GM23248 (cell line): ENCODE results near the gene ERI3.

Source experiments
- EZH2 ChIP-seq: fragments of 200-600 bp; sonication (generic); IDR thresholded peaks from 2 replicates; pipeline ENCODE4 v1.6.1; 2018; ENCODE audit warnings: antibody characterized with exemption, mild to moderate bottlenecking; ENCODE audit not compliant: insufficient read depth, poor library complexity, severe bottlenecking
- EZH2phosphoT487 ChIP-seq: fragments of 200-600 bp; sonication (generic); IDR thresholded peaks from 2 replicates; pipeline ENCODE4 v1.6.1; 2018; ENCODE audit warnings: antibody characterized with exemption, moderate library complexity, mild to moderate bottlenecking, low read depth; ENCODE audit not compliant: insufficient read depth

DNA sequence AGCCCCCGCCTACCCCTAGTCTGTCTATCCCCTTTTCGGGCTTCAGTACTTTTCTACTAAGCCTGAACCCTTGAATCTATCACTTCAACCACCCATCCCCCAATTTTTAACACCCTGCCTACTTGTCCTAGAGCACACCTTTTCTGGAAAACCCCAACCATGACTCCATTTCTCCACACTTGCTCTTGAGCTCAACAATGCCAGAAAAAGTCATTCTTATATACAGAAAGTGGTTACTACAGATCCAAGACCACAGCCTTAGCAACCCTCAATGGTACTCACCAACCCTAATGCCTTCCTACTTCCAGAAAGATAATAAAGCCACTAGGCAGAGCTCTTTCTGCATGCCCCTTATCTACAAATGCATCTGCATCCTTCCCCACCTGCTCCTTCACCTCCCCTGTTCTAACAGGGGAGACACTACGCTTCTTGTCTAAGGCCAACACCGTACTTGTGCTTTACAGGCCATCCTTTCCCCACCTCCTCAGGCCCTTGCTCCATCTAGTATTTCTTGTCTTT is 100.6 kb downstream of the ERI3 start:
- TF ChIP-seq EZH2 (no peak), EZH2phosphoT487 (no peak)
